Thoracic aorta (tissue), 2 donors: Measurements from ENCODE around the gene BCL11B. TPM values are rescaled to one million over a fixed set of nuclear protein-coding genes. Genes with fewer than 3 reads are reported as not detected.

Experiments used
- ATAC-seq: fragments of 150-250 bp; one replicate; pipeline ENCODE4 v1.8.0; 2017; ENCODE audit warnings: low read depth; ENCODE audit not compliant: insufficient number of reproducible peaks, low FRiP score
- DNase-seq: peaks from one replicate; pipeline ENCODE4 v3.0.0-alpha.2; 2020; ENCODE audit warnings: low spot score
- H3K27ac ChIP-seq, 2 donors: fragments of 200-600 bp; sonication (generic); 1 replicate in 1 of 2; 2 replicates in 1 of 2; pipeline ENCODE4 v1.5.1; 2016; ENCODE audit warnings: mild to moderate bottlenecking in 2 of 2, moderate library complexity in 2 of 2
- H3K27me3 ChIP-seq: fragments of 200-600 bp; sonication (generic); replicated peaks from 2 replicates; pipeline ENCODE4 v1.6.0; 2016; ENCODE audit warnings: mild to moderate bottlenecking; ENCODE audit not compliant: insufficient read depth
- H3K36me3 ChIP-seq: fragments of 200-600 bp; sonication (generic); one replicate; pipeline ENCODE4 v1.5.1; 2016
- H3K4me1 ChIP-seq, 2 donors: fragments of 200-600 bp; sonication (generic); 1 replicate in 1 of 2; 2 replicates in 1 of 2; pipeline versions ENCODE4 v1.5.1 to v1.6.0; 2016; ENCODE audit warnings: low read depth in 2 of 2, mild to moderate bottlenecking in 1 of 2; ENCODE audit not compliant: control insufficient read depth in 1 of 2
- H3K4me3 ChIP-seq: fragments of 200-600 bp; sonication (generic); 2 replicates; pipeline ENCODE4 v1.5.1; 2016; ENCODE audit warnings: mild to moderate bottlenecking
- H3K9me3 ChIP-seq: fragments of 200-600 bp; sonication (generic); 2 replicates; pipeline ENCODE4 v1.5.1; 2016
- total RNA-seq, 2 donors: library from RNA; depleted of rRNA; stranded (reverse); fragments of >200 nt; gene quantifications; one replicate each; pipeline versions ENCODE4 v1.1.0 to v1.2.3, GENCODE V29; 2016
- TF ChIP-seq, protein P1 (sequence below): fragments of 200-600 bp; sonication (generic); IDR thresholded peaks from one replicate; pipeline ENCODE4 v1.5.1; 2019; ENCODE audit warnings: antibody characterized with exemption

The BCL11B gene
- total RNA-seq, 2 donors from 2014 or later, result 0.92 to 6.2 TPM

DNA sequence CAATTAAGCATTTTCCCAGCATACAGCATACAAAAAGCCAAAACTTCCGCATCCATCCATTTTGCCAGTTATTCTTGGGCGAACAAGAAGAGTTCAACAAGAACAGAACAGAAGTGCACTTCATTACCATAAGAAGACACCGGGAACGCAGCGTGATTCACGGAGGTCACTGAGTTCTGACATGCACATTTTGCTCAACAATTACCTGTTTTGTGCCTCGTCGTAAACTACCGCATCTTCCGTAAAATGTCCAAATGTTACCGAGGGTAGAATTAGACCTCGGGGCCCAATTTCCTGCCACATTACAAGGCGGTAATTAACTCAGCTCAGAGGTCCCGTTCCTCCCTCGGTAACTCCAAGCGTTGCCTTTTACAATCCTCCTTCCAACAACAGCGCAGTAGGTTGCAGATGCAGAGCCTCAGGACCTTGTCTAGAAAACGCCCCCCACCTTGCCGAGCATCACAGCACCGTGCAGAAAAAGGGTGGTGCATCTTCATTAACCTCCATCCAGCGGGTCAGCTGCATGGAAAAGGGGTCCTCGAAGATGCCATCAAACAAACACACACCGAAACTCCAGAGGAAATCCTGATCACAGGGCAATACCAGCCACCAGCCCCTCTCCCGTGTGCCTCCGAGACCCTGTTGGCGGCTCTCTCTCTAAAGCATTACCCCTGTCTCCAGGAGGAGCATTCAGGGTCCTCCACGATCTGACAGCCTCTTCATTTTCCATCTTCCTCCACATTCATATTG, 125.2 kb downstream of the BCL11B start:
- no peaks in the 10 kb centered on the region for H3K27me3 ChIP-seq
- no peaks in the 10 kb centered on the region for H3K36me3 ChIP-seq
- no peaks in the 10 kb centered on the region for H3K9me3 ChIP-seq
- DNase-seq, result no peak
- TF ChIP-seq, protein P1, sequence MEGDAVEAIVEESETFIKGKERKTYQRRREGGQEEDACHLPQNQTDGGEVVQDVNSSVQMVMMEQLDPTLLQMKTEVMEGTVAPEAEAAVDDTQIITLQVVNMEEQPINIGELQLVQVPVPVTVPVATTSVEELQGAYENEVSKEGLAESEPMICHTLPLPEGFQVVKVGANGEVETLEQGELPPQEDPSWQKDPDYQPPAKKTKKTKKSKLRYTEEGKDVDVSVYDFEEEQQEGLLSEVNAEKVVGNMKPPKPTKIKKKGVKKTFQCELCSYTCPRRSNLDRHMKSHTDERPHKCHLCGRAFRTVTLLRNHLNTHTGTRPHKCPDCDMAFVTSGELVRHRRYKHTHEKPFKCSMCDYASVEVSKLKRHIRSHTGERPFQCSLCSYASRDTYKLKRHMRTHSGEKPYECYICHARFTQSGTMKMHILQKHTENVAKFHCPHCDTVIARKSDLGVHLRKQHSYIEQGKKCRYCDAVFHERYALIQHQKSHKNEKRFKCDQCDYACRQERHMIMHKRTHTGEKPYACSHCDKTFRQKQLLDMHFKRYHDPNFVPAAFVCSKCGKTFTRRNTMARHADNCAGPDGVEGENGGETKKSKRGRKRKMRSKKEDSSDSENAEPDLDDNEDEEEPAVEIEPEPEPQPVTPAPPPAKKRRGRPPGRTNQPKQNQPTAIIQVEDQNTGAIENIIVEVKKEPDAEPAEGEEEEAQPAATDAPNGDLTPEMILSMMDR, result no peak
- H3K4me1 ChIP-seq, result no peaks in the 10 kb centered on the region
- ATAC-seq, result no peak
- H3K4me3 ChIP-seq, result no peak overlapping the region
- H3K27ac ChIP-seq, result no peak overlapping the region

DNA sequence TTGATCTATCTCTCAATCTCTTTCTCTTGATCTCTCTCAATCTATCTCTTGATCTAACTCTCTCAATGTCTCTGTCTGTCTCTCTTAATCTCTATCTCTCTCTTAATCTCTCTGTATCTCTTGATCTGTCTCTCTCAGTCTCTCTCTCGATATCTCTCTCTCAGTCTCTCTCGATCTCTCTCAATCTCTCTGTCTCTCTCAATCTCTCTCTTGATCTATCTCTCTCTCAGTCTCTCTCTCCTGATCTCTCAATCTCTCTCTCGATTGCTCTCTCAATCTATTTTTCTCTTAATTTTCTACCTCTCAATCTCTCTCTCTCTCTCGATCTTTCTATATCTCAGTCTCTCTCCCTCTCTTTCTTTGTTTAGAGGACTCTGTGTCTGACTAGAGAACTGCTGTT, 126.7 kb downstream of the BCL11B start:
- H3K27me3 ChIP-seq, result no peaks in the 10 kb centered on the region
- H3K4me3 ChIP-seq, result no peak overlapping the region
- ATAC-seq (no peak), DNase-seq (no peak)
- H3K4me1 ChIP-seq, result no peaks in the 10 kb centered on the region
- no peak overlapping the region for H3K27ac ChIP-seq
- TF ChIP-seq, protein P1, result no peak
- no peaks in the 10 kb centered on the region for H3K36me3 ChIP-seq
- H3K9me3 ChIP-seq, result no peaks in the 10 kb centered on the region

DNA sequence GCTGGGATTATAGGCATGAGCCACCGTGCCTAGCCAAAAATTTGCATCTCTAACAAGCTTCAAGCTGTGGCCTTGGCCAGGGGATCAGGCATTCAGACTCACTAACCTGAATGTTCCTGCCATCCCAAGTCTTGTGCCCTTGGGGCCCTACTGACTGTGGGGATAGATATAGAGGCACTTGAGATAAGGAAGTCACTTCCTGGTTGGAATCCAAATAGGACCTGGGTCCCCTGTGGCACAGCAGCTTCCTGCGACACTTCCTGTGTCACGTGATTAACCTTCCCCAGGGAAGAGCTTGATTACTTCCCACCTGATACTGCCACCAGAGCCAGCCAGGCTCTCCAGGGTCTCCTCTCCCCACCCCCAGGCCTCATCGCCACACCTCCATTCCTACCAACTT, 128.2 kb downstream of the BCL11B start:
- no peak for ATAC-seq
- H3K4me1 ChIP-seq, result no peaks in the 10 kb centered on the region
- TF ChIP-seq, protein P1, result no peak
- no peak for DNase-seq
- H3K9me3 ChIP-seq, result no peaks in the 10 kb centered on the region
- no peak overlapping the region for H3K4me3 ChIP-seq
- H3K27me3 ChIP-seq, result no peaks in the 10 kb centered on the region
- no peak overlapping the region for H3K27ac ChIP-seq
- no peaks in the 10 kb centered on the region for H3K36me3 ChIP-seq

DNA sequence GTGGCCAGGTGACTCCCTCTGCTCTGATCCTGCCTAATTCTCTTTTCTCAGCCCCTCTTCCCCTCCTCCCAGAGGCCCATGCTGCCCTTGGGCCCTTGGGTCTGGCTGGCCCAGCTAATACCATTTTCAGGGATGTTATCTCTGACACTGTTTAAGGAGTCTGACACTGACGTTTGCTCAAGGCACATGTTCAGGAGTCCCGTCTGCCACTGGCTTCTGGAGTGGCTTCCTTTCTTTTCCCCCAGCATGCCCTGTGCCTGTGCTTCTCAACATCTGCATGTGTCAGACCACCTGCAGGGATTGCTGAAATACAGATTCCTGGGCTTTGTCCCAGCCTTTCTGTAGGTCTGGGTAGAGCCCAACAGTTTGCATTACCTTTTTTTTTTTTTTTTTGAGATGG, 128.9 kb downstream of the BCL11B start:
- TF ChIP-seq, protein P1, result no peak
- H3K36me3 ChIP-seq, result no peaks in the 10 kb centered on the region

DNA sequence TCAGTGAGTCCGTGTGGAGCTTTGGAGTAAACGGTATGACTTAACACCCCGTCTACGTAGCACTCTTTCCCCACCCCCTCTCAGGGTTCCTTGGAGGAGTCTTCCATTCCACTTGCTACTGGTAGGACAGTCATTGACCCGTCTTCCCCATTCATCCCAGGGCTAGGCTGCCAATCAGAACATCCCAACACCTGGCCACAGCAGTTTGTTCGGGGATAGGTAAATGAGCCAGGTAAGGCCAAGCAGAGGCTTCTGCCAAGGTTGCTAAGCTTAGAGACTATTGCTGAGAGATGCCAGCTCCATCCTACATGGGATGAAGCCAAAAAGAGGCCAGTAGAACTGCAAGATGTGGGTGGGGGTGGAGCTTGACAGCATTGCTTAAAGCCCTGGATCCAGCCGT, 130.8 kb downstream of the BCL11B start:
- H3K4me1 ChIP-seq, result no peaks in the 10 kb centered on the region
- ATAC-seq (no peak), DNase-seq (no peak)
- H3K36me3 ChIP-seq, result no peaks in the 10 kb centered on the region
- no peaks in the 10 kb centered on the region for H3K27me3 ChIP-seq
- TF ChIP-seq, protein P1, result no peak
- H3K4me3 ChIP-seq, result no peak overlapping the region
- H3K27ac ChIP-seq, result no peak overlapping the region
- H3K9me3 ChIP-seq, result no peaks in the 10 kb centered on the region

More for the DNA sequence above, 128.9 kb downstream of the BCL11B start:
- H3K4me3 ChIP-seq, result no peak overlapping the region
- no peaks in the 10 kb centered on the region for H3K27me3 ChIP-seq
- no peak overlapping the region for H3K27ac ChIP-seq
- H3K9me3 ChIP-seq, result no peaks in the 10 kb centered on the region
- ATAC-seq (no peak), DNase-seq (no peak)
- H3K4me1 ChIP-seq, result no peaks in the 10 kb centered on the region
